Fibroblast of the aortic adventitia (primary cell): ENCODE results near the gene LSS. TPM values are rescaled to one million over a fixed set of nuclear protein-coding genes. Genes with fewer than 3 reads are reported as not detected.
"Not testable (repeated sequence)": the region's sequence is repeated elsewhere in the genome, so short reads cannot be mapped to it uniquely, and the experiment has no call there.

Experiments used
- DNase-seq: peaks from one replicate; pipeline ENCODE4 v3.0.0-alpha.2; 2010; ENCODE audit warnings: low read depth
- H3K4me3 ChIP-seq: 2 replicates; pipeline ENCODE4 v1.5.1; 2011; ENCODE audit warnings: low read depth, mild to moderate bottlenecking, control low read depth, low read length, moderate library complexity
- CTCF ChIP-seq: IDR thresholded peaks from 2 replicates; pipeline ENCODE4 v1.5.1; 2011; ENCODE audit warnings: mild to moderate bottlenecking, low read length, control low read depth, inconsistent platforms; ENCODE audit not compliant: insufficient read depth
- total RNA-seq: library from RNA; depleted of rRNA; stranded (reverse); fragments of >200 nt; gene quantifications from 2 replicates; pipeline ENCODE4 v1.2.3, GENCODE V29; 2012; ENCODE audit warnings: low replicate concordance

Gene LSS
- total RNA-seq, 1 donor, result 67.2 TPM

DNA sequence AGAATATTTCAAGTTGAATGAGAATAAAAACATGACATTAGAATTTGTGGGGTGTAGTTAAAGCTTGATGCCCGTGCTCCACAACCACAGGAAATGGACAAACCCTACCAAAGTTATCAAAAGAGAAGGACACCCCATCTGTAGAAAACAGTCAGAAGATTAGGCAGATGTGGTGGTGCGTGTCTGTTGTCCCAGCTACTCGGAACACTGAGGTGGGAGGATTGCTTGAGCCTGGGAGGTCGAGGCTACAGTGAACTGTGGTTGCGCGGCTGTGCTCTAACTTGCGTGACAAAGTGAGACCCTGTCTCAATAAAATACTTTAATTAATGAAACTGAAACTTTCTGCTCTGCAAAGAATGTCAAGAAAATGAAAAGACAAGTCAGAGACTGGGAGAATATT is 42.9 kb downstream of the LSS start:
- DNase-seq, result no peak
- TF ChIP-seq CTCF, result no peak
- no peak overlapping the region for H3K4me3 ChIP-seq

GRCh38 chr21:46184625-46185555 is 43.7 kb downstream of the LSS start:
- TF ChIP-seq CTCF, result no peak
- peak; percentile 90 for DNase-seq
- H3K4me3 ChIP-seq, result peak overlapping the region; percentile 76

GRCh38 chr21:46183910-46184624 is 44.5 kb downstream of the LSS start, which contains the start of gene SPATC1L:
SPATC1L (minus strand) TSS chr21:46184459; CDS start chr21:46182816, 1,643 bp downstream.
- peak; percentile 91 for DNase-seq
- no peak for TF ChIP-seq CTCF

GRCh38 chr21:46183337-46183909 is 45.2 kb downstream of the LSS start:
- DNase-seq, result not testable (repeated sequence)

More at GRCh38 chr21:46183910-46184624, 44.5 kb downstream of the LSS start, which contains the start of gene SPATC1L:
- peak within 1 kb of the TSS; percentile 89 for H3K4me3 ChIP-seq

DNA sequence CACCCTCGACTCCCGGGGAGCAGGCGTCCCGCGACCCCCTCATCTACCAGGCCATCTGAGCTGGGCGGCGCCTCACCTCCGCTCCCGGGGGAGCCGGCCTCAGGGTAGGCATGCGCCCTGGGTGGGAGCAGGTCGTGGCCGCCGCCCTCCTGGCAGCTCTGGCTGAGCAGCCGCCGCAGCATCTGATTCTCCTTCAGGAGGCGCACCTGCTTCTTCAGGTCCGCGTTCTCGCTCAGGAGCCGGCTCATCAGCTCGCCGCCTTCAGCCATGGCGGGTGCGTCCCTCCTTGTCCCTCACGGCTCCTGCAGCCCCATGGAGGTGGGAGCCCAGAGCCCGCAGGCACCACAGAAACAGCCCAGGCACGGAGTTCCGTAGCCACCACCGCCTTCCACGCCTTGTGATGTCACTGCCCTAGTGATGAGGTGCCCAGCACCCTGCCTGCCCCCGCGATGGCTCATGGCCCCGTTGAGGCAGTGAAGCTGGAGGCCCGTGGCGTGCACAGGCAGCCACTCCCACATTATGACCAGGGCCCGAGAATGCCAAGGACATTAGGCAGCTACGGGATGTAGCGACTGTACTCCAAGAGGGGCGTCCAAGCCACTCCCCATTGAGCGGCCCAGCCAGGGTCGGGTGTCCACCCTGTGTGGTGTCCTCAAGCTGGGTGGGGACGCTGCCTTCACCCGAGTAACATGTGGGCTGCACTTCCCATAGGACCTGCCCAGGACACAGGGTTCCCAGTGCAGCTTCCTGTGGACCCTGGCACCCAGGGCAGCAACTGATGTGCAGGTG is 45.8 kb downstream of the LSS start:
- peak overlapping the region; percentile 5 for H3K4me3 ChIP-seq
- peak; percentile 15 for DNase-seq
- no peak for TF ChIP-seq CTCF

More at GRCh38 chr21:46183337-46183909, 45.2 kb downstream of the LSS start:
- peak overlapping the region; percentile 89 for H3K4me3 ChIP-seq

DNA sequence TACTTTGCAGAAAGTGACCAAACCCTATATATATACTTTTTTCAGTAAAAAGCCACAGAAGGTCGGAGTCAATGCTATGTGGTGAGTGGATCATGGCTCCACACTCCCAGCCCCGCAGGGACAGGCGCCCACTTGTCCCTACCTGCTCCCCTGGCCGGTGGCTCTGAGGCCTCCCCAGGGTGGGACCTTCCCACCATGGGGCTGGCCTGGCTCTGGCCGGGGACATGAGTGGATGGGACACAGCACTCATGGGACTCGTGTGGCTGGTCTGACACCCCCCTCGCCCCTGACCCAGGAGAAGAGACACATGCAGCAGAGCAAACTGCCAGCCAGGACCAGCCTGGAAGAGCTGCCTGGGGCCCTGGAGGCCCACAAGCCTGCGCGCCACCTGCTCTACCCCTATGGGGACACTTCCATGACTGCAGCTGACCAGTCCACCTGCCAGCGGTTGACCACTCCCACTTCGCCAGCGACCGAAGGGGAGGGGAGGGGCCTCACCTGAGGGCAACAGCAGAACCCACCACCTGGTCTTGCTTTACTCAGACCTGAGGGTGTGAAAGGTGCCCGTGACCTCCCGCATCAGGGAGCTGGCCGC is 46.5 kb downstream of the LSS start:
- no peak for DNase-seq
- no peak overlapping the region for H3K4me3 ChIP-seq
- no peak for TF ChIP-seq CTCF
